Measurements from ENCODE around the gene ORAI3. TPM values are rescaled to one million over a fixed set of nuclear protein-coding genes. Genes with fewer than 3 reads are reported as not detected.

ORAI3 gene
- total and polyA plus RNA-seq, 2 experiments from 2014 or later, result 52.5 to 54.0 TPM

DNA sequence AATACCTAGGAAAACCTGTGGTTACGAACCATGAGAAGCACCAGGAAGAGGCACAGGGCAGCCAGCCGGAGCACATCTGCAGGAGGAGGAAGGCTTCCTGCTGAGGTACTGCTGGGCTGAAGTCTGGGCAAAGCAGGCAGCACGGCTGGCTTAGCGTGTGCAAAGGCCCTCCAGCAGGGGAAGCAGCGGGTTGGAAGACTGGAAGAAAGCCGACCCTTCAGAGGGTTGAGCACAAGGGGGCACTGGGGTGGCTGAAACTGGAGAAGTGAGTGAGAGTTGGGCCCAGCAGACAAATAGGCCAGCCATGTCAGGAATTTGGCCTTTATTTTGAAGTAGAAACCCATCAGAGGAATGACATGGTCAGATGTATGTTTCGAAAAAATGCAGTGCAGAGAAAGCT, 24.0 kb downstream of the ORAI3 start:
- H4K20me1 ChIP-seq (ENCODE audit: insufficient read depth, poor library complexity, severe bottlenecking), result no peaks in the 10 kb centered on the region
- H3K27ac ChIP-seq, result no peak overlapping the region
- H3K9me2 ChIP-seq (replicated peaks; ENCODE audit: insufficient read depth), result no peaks in the 10 kb centered on the region
- no peaks in the 10 kb centered on the region for H3K9me3 ChIP-seq (ENCODE audit: low read depth)
- H3K4me1 ChIP-seq (ENCODE audit: insufficient read depth), result no peaks in the 10 kb centered on the region
- WGBS (ENCODE audit: low lambda C conversion rate, missing lambda C conversion rate), result 88% methylated on average over 7 of the region's 7 CpGs
- H3K4me3 ChIP-seq, result no peak overlapping the region
- no peaks in the 10 kb centered on the region for H3K36me3 ChIP-seq (replicated peaks; ENCODE audit: insufficient read depth, low read depth)
- H3K4me2 ChIP-seq, result no peak overlapping the region
- no peaks in the 10 kb centered on the region for H3K27me3 ChIP-seq
- no peaks in the 10 kb centered on the region for H3K79me2 ChIP-seq
- TF ChIP-seq EZH2phosphoT487 (IDR thresholded peaks at IDR 0.05; ENCODE audit: low read depth, severe bottlenecking, unreplicated experiment) (no peak), EZH2 (IDR thresholded peaks at IDR 0.05; ENCODE audit: borderline replicate concordance) (no peak)
- TF ChIP-seq, protein P1, sequence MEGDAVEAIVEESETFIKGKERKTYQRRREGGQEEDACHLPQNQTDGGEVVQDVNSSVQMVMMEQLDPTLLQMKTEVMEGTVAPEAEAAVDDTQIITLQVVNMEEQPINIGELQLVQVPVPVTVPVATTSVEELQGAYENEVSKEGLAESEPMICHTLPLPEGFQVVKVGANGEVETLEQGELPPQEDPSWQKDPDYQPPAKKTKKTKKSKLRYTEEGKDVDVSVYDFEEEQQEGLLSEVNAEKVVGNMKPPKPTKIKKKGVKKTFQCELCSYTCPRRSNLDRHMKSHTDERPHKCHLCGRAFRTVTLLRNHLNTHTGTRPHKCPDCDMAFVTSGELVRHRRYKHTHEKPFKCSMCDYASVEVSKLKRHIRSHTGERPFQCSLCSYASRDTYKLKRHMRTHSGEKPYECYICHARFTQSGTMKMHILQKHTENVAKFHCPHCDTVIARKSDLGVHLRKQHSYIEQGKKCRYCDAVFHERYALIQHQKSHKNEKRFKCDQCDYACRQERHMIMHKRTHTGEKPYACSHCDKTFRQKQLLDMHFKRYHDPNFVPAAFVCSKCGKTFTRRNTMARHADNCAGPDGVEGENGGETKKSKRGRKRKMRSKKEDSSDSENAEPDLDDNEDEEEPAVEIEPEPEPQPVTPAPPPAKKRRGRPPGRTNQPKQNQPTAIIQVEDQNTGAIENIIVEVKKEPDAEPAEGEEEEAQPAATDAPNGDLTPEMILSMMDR (IDR thresholded peaks at IDR 0.05; ENCODE audit: poor library complexity), result no peak
- no peak for DNase-seq (ENCODE audit: low spot score)
- no peak overlapping the region for H2AFZ ChIP-seq

DNA sequence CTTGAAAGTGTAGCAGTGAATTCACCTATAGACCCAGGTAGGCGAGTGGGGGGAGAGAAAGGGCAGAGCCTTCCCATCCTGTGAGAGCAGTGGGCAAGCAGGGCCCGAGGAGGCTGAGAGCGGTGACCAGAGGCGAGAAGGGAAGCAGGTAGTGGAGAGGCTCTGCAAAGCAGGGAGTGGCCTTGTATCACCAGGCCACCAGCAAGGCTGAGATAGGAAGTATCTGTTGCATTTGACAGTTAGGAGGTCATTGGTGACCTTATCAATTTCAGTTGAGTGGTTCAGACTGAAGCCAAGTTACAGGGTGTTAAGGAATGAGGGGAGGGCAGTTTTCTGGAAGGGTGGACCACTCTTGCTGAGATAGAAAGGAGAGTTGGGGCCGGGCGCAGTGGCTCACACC, 25.5 kb downstream of the ORAI3 start:
- WGBS (ENCODE audit: low lambda C conversion rate, missing lambda C conversion rate), result 96% methylated on average over 6 of the region's 6 CpGs
- Histone ChIP-seq H3K27me3 (no peaks in the 10 kb centered on the region), H2AFZ (no peak overlapping the region), H3K4me1 (ENCODE audit: insufficient read depth) (no peaks in the 10 kb centered on the region), H3K9me3 (ENCODE audit: low read depth) (no peaks in the 10 kb centered on the region), H3K4me2 (no peak overlapping the region), H3K9me2 (replicated peaks; ENCODE audit: insufficient read depth) (no peaks in the 10 kb centered on the region), H3K79me2 (no peaks in the 10 kb centered on the region), H3K36me3 (replicated peaks; ENCODE audit: insufficient read depth, low read depth) (no peaks in the 10 kb centered on the region), H4K20me1 (ENCODE audit: insufficient read depth, poor library complexity, severe bottlenecking) (no peaks in the 10 kb centered on the region), H3K4me3 (no peak overlapping the region), H3K27ac (no peak overlapping the region)
- TF ChIP-seq EZH2phosphoT487 (IDR thresholded peaks at IDR 0.05; ENCODE audit: low read depth, severe bottlenecking, unreplicated experiment) (no peak), EZH2 (IDR thresholded peaks at IDR 0.05; ENCODE audit: borderline replicate concordance) (no peak)
- TF ChIP-seq, protein P1 (IDR thresholded peaks at IDR 0.05; ENCODE audit: poor library complexity), result no peak
- DNase-seq (ENCODE audit: low spot score), result no peak

DNA sequence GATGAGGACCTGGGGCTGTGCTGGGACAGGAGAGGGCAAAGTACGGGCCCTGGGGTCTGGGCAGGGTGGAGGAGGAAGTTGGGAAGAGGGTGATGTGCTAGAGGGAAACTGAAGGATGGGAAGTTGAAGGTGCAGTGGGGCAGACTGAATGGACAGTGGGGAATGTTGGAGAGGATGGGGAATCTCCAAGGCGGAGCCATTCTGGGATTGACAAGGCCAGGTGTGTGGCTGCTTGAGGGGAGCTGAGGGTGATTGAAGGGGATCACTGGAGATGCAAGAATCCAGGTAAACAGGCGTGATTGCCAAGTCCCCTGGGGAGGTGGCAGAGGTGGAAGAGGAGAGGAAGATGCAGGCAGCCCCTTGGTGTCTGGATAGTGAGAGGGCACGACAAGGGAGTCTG, 27.6 kb downstream of the ORAI3 start:
- no peak overlapping the region for H3K4me2 ChIP-seq
- H3K9me3 ChIP-seq (ENCODE audit: low read depth), result no peaks in the 10 kb centered on the region
- no peaks in the 10 kb centered on the region for H3K79me2 ChIP-seq
- no peaks in the 10 kb centered on the region for H4K20me1 ChIP-seq (ENCODE audit: insufficient read depth, poor library complexity, severe bottlenecking)
- 97% methylated on average over 4 of the region's 4 CpGs for WGBS (ENCODE audit: low lambda C conversion rate, missing lambda C conversion rate)
- H3K4me3 ChIP-seq, result no peak overlapping the region
- H3K4me1 ChIP-seq (ENCODE audit: insufficient read depth), result no peaks in the 10 kb centered on the region
- H3K9me2 ChIP-seq (replicated peaks; ENCODE audit: insufficient read depth), result no peaks in the 10 kb centered on the region
- H3K27ac ChIP-seq, result no peak overlapping the region
- H3K27me3 ChIP-seq, result no peaks in the 10 kb centered on the region
- no peak overlapping the region for H2AFZ ChIP-seq
- no peak for DNase-seq (ENCODE audit: low spot score)
- TF ChIP-seq, protein P1 (IDR thresholded peaks at IDR 0.05; ENCODE audit: poor library complexity), result no peak
- TF ChIP-seq EZH2phosphoT487 (IDR thresholded peaks at IDR 0.05; ENCODE audit: low read depth, severe bottlenecking, unreplicated experiment) (no peak), EZH2 (IDR thresholded peaks at IDR 0.05; ENCODE audit: borderline replicate concordance) (no peak)
- H3K36me3 ChIP-seq (replicated peaks; ENCODE audit: insufficient read depth, low read depth), result no peaks in the 10 kb centered on the region

DNA sequence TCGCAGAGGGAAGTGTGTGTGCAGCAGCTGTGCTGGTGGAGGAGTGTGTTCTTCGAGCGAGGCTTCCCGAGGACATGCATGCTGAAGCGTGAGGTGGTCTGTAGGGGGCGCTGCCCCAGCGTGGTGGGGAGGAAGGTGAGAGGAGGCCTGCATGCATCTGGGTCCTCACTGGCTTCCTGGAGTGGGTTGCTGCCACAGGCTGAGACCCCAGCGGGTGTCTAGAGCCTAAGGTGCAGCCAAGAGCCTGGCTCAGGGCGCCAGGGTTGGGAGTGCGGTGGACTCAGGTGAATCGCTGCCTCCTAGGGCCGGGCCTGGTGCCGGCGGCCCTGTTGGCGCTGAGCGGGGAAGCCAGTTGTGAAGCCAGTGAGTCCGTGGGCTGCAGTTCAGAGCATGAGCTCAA, 28.6 kb downstream of the ORAI3 start:
- H3K27ac ChIP-seq, result no peak overlapping the region
- TF ChIP-seq, protein P1 (IDR thresholded peaks at IDR 0.05; ENCODE audit: poor library complexity), result peak; percentile 7
- TF ChIP-seq EZH2phosphoT487 (IDR thresholded peaks at IDR 0.05; ENCODE audit: low read depth, severe bottlenecking, unreplicated experiment), result no peak
- no peak overlapping the region for H2AFZ ChIP-seq
- H3K4me3 ChIP-seq, result no peak overlapping the region
- no peaks in the 10 kb centered on the region for H3K79me2 ChIP-seq
- no peaks in the 10 kb centered on the region for H4K20me1 ChIP-seq (ENCODE audit: insufficient read depth, poor library complexity, severe bottlenecking)
- H3K4me2 ChIP-seq, result no peak overlapping the region
- no peak for DNase-seq (ENCODE audit: low spot score)
- H3K27me3 ChIP-seq, result no peaks in the 10 kb centered on the region
- H3K9me3 ChIP-seq (ENCODE audit: low read depth), result no peaks in the 10 kb centered on the region
- H3K4me1 ChIP-seq (ENCODE audit: insufficient read depth), result no peaks in the 10 kb centered on the region
- WGBS (ENCODE audit: low lambda C conversion rate, missing lambda C conversion rate), result 88% methylated on average over 17 of the region's 17 CpGs
- H3K36me3 ChIP-seq (replicated peaks; ENCODE audit: insufficient read depth, low read depth), result no peaks in the 10 kb centered on the region
- no peaks in the 10 kb centered on the region for H3K9me2 ChIP-seq (replicated peaks; ENCODE audit: insufficient read depth)
